ENCODE measurements around the gene PPP1R13L. TPM values are rescaled to one million over a fixed set of nuclear protein-coding genes. Genes with fewer than 3 reads are reported as not detected.
"Not testable (repeated sequence)": the region's sequence is repeated elsewhere in the genome, so short reads cannot be mapped to it uniquely, and the experiment has no call there.

The PPP1R13L gene
- total RNA-seq, 1 donor from 2014 or later = 56.7 TPM

DNA sequence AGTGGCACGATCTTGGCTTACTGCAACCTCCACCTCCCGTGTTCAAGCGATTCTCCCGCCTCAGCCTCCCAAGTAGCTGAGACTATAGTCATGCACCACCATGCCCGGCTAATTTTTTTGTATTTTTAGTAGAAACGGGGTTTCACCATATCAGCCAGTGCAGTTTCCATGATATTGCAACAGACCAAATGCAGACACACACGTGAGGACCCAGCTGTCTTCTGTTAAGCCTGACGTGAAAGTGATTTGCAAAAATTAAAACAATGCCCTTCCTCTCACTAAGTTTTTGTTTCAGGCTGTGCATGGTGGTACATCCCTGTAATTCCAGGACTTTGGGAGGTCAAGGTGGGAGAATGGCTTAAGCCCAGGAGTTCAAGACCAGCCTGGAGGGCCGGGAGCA lies 26.1 kb upstream of the PPP1R13L start:
- not testable (repeated sequence) for H3K4me3 Mint-ChIP-seq (ENCODE audit: unreplicated experiment); H2AFZ ChIP-seq (ENCODE audit: low read depth, low read length); H3K9ac ChIP-seq (ENCODE audit: low read length); H3K4me1 Mint-ChIP-seq (ENCODE audit: low read depth, unreplicated experiment); H3K4me2 ChIP-seq (ENCODE audit: low read length); H3K27me3 ChIP-seq (ENCODE audit: insufficient read depth, low read length); H3K27ac Mint-ChIP-seq (ENCODE audit: unreplicated experiment); FAIRE-seq; H3K4me3 ChIP-seq (ENCODE audit: insufficient read depth, low read depth, low read length); H4K20me1 ChIP-seq (ENCODE audit: insufficient read depth, low read length); H3K79me2 ChIP-seq (ENCODE audit: insufficient read depth, low read length); H3K27me3 Mint-ChIP-seq (ENCODE audit: low read depth, unreplicated experiment); H3K9me3 ChIP-seq (ENCODE audit: insufficient read depth, low read depth, low read length); DNase-seq (ENCODE audit: low read depth); H3K9me3 Mint-ChIP-seq (ENCODE audit: unreplicated experiment); H3K36me3 Mint-ChIP-seq (ENCODE audit: low read depth, unreplicated experiment); H3K36me3 ChIP-seq (ENCODE audit: insufficient read depth, low read length); H3K27ac ChIP-seq (ENCODE audit: low read depth, low read length)
- H3K4me1 ChIP-seq (ENCODE audit: insufficient read depth, low read length) = peaks cover 11% of the 10 kb centered on the region

DNA sequence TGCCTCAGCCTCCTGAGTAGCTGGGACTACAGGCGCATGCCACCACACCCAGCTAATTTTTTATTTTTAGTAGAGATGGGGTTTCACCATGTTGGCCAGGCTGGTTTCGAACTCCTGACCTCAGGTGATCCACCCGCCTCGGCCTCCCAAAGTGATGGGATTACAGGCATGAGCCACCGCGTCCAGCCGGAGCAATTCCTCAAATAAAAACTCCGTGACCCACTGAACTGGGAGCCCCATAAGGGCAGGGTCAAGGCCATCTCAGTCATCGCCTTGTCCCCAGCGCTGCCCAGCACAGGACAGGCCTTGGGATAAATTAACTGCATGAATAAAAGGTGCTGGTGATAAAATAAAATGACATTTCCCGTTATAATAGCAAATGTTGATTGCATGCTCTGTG lies 25.0 kb upstream of the PPP1R13L start:
- H3K36me3 ChIP-seq (ENCODE audit: insufficient read depth, low read length); FAIRE-seq; H3K27ac Mint-ChIP-seq (ENCODE audit: unreplicated experiment); H3K79me2 ChIP-seq (ENCODE audit: insufficient read depth, low read length); H4K20me1 ChIP-seq (ENCODE audit: insufficient read depth, low read length); H3K27me3 Mint-ChIP-seq (ENCODE audit: low read depth, unreplicated experiment); H3K4me3 ChIP-seq (ENCODE audit: insufficient read depth, low read depth, low read length); H2AFZ ChIP-seq (ENCODE audit: low read depth, low read length); H3K9me3 ChIP-seq (ENCODE audit: insufficient read depth, low read depth, low read length); H3K27ac ChIP-seq (ENCODE audit: low read depth, low read length); H3K4me3 Mint-ChIP-seq (ENCODE audit: unreplicated experiment); H3K9ac ChIP-seq (ENCODE audit: low read length); H3K4me1 Mint-ChIP-seq (ENCODE audit: low read depth, unreplicated experiment); H3K36me3 Mint-ChIP-seq (ENCODE audit: low read depth, unreplicated experiment); H3K27me3 ChIP-seq (ENCODE audit: insufficient read depth, low read length); DNase-seq (ENCODE audit: low read depth); H3K9me3 Mint-ChIP-seq (ENCODE audit: unreplicated experiment); H3K4me2 ChIP-seq (ENCODE audit: low read length): not testable (repeated sequence)
- peaks cover 16% of the 10 kb centered on the region for H3K4me1 ChIP-seq (ENCODE audit: insufficient read depth, low read length)

DNA sequence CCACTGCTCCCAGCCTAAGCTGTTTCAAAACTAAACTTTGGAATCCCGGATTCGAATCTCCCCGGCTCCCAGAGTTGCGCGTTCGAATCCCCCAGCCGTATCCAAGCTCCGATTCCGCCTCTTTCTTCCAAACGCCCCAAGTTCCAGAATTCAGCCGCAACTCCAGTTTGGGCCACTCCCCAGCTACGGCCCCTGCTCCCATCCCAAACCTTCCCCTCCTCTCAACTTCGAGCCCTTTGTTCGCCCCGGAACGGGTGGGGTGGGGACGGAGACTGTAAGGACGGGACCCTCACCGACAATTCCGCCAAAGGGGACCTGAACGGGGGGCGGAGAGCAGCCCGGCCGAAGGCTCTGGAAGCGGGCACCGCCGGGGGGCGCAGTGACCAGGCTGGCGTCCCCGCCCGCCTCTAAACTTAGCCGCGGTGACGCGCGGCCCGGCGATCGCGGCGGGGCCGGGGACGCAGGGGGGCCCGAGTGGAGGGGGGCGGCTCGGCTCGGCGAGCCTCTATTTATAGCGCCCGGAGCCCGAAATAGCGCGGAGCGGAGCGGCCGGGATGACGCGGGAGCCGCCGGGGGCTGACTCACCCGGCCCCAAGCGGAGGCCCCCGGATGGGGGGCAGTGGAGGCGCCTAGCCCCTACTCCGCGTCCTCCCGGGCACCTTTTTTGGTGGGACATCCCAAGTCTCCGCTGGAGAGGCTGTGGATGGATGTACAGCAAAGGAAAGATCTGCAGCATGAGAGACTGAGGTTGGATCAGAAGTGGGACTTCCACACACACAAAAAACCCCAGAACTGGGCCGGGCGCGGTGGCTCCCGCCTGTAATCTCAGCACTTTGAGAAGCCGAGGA lies 23.7 kb upstream of the PPP1R13L start:
- Mint-ChIP-seq H3K4me1 (ENCODE audit: low read depth, unreplicated experiment) (peaks cover 4% of the 10 kb centered on the region), H3K36me3 (ENCODE audit: low read depth, unreplicated experiment) (no peaks in the 10 kb centered on the region), H3K27me3 (ENCODE audit: low read depth, unreplicated experiment) (no peaks in the 10 kb centered on the region), H3K4me3 (ENCODE audit: unreplicated experiment) (peak overlapping the region; percentile 74), H3K27ac (ENCODE audit: unreplicated experiment) (peak overlapping the region; percentile 92), H3K9me3 (ENCODE audit: unreplicated experiment) (no peaks in the 10 kb centered on the region)
- Histone ChIP-seq H3K79me2 (ENCODE audit: insufficient read depth, low read length) (peaks cover 2% of the 10 kb centered on the region), H3K4me2 (ENCODE audit: low read length) (peak overlapping the region; percentile 86), H3K9ac (ENCODE audit: low read length) (peak overlapping the region; percentile 91), H4K20me1 (ENCODE audit: insufficient read depth, low read length) (no peaks in the 10 kb centered on the region), H3K4me1 (ENCODE audit: insufficient read depth, low read length) (peaks cover 26% of the 10 kb centered on the region), H3K27me3 (ENCODE audit: insufficient read depth, low read length) (no peaks in the 10 kb centered on the region), H2AFZ (ENCODE audit: low read depth, low read length) (peak overlapping the region; percentile 79), H3K9me3 (ENCODE audit: insufficient read depth, low read depth, low read length) (no peaks in the 10 kb centered on the region), H3K27ac (ENCODE audit: low read depth, low read length) (peak overlapping the region; percentile 88), H3K36me3 (ENCODE audit: insufficient read depth, low read length) (no peaks in the 10 kb centered on the region), H3K4me3 (ENCODE audit: insufficient read depth, low read depth, low read length) (peak overlapping the region; percentile 40)
- TF ChIP-seq, protein P1, sequence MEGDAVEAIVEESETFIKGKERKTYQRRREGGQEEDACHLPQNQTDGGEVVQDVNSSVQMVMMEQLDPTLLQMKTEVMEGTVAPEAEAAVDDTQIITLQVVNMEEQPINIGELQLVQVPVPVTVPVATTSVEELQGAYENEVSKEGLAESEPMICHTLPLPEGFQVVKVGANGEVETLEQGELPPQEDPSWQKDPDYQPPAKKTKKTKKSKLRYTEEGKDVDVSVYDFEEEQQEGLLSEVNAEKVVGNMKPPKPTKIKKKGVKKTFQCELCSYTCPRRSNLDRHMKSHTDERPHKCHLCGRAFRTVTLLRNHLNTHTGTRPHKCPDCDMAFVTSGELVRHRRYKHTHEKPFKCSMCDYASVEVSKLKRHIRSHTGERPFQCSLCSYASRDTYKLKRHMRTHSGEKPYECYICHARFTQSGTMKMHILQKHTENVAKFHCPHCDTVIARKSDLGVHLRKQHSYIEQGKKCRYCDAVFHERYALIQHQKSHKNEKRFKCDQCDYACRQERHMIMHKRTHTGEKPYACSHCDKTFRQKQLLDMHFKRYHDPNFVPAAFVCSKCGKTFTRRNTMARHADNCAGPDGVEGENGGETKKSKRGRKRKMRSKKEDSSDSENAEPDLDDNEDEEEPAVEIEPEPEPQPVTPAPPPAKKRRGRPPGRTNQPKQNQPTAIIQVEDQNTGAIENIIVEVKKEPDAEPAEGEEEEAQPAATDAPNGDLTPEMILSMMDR (IDR thresholded peaks at IDR 0.05; ENCODE audit: insufficient read depth, low read depth, low read length) = peak; percentile 8
- no peak for TF ChIP-seq EZH2 (IDR thresholded peaks at IDR 0.05; ENCODE audit: insufficient read depth, low read length)
- no peak for DNase-seq (ENCODE audit: low read depth)
- FAIRE-seq = no peak

All from astrocyte (in vitro differentiated cells and primary cell).